COLO829 (cell line): ENCODE data around the gene SLC6A17.
A peak's percentile ranks its signal among the peaks of the same experiment; 100 is the strongest.

Experiments
- DNase-seq: peaks from one replicate; pipeline ENCODE4 v3.0.0; 2012; ENCODE audit warnings: low spot score

SLC6A17 gene

DNA sequence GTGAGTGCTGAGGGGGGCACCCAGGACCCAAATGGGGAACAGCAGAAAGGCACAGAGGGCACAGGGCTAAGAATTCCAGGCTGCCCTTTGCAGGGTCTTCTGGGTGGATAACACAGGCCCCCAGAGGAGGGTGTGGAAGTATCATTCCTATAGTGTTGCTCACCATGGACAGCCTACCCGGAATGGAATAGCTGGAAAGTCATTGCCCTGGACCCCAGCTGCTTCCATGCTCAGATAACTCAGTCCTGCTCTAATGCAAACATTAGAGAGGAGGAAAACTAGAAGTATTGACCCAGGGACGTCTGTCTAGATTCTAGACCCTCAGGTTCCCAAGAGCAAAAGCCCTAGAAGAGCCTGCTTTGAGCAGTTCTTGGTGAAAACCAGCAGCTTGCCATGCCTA is 24.7 kb downstream of the SLC6A17 start:
- no peak for DNase-seq

DNA sequence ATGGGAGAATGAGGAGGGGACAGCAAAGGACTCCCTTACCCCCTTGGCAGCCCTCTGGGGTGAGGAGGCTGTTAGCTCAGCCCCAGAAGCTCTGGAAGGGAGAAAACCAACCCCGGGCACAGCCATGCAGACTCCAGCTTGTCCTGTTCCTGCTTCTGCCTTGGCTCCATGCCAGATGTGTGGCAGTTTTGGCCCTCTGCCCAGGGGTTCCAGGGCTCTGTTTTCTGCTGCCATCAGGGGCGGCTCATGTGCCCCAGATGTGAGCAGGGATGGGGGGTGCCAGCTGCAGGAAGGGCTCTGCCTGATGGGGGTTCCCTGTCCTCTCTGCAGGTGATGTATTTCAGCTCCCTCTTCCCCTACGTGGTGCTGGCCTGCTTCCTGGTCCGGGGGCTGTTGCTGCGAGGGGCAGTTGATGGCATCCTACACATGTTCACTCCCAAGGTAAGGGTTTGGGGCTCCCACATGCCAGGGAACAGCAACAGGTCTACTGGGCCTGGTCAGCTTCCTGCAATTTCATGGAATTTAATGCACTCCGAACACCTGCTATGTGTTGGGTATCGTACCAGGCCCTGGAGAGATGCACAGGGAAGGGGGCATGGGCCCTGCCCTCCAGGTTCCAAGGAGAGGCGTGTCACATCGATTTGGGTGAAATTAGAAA is 26.1 kb downstream of the SLC6A17 start:
- no peak for DNase-seq

DNA sequence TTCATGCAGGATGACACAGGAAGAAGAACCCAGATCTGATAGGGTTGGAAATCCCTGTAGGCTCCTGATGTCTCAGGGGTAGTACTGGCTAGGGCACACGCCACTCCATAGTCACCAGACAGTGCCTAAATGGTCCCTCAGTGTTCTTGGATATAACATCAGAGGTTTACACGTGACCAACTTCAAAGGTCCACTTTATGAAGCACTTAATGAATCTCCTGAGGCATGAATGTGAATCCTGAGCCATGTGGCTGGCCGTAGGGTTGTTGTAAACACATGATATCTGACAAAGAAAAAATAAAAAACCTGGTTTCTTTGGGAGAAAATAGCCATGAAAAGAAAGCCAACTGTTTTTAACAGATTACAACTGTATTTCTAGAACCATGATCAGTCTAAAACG is 27.5 kb downstream of the SLC6A17 start:
- DNase-seq: peak; percentile 24

DNA sequence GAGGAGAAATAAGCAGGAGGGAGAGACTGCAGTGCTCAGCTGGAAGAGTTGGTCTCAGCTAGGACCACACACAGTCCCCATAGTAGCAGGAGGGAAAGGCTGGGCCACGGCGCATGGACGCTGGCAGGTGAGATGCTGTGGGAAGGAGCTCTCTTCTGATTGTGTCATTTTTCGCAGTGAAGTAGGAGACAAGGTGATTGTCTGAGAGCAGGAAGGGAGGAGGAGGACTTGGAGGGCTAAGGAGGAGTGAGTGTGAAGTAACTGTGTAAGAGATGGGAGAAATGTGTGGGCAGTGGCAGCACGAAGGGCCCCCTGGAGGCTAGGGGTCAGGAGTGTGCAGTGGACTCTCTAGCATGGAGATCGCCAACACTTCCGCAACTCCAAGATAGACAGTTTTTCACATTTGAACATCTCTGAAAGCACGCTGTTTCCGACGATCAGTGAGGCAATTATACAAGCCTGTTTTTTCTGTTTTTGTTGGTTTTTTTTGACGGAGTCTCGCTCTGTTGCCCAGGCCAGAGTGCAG is 33.4 kb downstream of the SLC6A17 start:
- DNase-seq: no peak

DNA sequence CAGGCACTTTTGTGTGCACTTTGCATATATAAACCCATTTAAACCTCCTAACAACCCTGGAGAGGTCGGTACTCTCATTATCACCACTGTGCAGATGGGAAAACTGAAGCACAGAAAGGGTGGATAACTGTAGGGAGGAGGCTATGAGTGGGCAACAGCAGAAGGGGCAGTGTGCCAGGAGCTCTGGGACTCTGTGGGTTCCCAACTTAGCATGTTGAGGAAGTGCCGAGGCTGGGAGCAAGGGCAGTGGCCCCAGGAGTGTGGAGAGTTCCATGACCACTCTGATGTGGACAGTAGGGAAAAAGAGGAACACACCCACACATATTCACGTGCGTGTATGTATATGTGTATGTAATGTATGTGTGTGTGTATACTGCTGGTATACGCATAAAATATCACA is 34.2 kb downstream of the SLC6A17 start:
- DNase-seq: no peak

DNA sequence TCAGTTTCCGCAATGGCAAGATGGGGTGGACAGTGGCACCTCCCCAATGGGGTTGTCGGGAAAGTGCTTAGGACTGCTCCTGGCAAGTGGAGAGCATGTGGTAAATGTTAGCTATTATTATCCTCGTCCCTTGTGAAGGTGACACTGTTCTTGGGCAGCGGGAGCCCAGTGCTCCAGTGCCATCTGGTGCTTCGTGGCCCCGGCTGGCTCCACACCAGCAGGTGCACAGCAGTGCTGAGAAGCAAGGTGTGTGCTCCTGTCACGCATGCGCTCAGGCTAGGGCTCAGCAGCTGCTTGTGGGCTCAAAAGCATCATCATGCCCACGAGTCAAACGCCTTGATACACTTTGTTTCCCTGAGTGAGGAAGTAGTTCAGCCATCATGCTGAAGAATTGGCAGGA is 34.9 kb downstream of the SLC6A17 start:
- no peak for DNase-seq

DNA sequence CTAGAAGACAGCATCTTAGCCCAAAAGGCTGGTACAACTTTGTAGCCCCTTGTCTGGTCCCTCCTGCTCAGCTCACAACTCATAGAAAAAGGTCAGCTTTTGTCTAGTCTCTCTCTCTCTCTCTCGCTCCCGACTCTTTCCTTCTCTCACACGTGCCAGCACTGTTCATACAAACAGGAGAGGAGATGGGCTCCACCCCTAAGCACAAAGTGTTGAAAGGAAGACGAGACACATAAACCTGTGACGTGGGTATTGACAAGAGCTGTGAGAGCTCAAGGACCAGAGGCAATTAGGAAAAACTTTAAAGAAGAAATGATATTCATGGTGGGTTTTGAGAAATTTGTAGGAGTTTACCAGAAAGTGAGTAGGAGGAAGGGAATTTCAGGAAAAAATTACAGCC is 36.3 kb downstream of the SLC6A17 start:
- no peak for DNase-seq

DNA sequence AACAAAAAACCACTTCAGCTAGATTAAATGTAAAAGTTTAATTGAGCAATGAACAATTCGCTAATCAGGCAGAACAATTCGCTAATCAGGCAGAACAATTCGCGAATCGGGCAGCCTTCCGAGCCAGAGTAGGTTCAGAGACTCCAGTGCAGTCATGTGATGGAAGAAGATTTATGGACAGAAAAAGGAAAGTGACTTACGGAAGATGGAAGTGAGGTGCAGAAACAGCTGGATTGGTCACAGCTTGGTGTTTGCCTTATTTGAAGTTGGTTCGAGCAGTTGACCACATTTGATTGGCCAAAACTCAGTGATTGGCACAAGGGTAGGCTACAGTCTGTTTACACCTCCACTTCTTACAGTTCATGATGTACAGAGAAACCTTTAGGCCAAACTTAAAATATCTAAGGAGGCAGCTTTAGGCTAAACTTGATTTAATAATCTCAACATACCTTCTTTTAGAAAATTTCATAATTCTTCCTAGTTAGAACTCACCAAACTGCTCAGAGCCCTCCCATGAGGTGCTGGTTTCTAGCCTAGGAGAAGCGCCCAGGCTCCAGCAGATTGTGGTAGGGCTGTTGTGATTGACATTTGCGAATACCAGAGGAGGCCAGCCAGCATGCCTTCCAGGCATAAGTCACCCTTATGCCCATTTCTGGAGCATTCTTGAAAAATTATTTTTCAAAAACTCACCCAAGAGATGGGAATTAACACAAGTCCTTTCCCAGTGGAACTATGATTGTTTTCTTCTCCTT is 37.0 kb downstream of the SLC6A17 start:
- DNase-seq: peak; percentile 61

DNA sequence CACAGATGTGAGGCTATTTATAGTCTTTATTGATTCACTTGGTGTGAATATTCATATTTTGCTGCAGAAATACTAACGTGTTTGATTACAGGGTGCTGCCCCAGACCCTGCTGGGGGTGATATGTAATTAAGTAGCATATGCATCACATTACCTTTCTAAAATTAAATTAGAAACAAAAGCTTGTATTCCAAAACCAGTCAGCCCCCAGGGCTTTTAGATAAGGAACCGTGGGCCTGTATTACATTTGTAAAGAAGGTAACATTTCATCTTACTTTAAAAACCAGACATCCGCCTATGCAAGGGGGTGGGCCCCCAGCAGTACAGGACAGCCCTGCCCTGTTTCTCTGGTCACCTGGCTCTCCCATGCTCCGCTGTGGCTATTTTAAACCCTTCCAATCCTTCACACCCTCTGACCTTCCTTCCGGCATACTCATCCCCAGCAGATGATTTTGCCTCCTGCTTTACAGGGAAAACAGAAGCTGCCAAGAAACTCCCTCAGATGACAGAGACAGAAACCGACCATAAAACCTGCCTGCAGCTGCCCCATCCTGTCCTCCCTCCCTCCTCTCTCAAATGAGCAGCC is 37.8 kb downstream of the SLC6A17 start:
- peak; percentile 83 for DNase-seq

DNA sequence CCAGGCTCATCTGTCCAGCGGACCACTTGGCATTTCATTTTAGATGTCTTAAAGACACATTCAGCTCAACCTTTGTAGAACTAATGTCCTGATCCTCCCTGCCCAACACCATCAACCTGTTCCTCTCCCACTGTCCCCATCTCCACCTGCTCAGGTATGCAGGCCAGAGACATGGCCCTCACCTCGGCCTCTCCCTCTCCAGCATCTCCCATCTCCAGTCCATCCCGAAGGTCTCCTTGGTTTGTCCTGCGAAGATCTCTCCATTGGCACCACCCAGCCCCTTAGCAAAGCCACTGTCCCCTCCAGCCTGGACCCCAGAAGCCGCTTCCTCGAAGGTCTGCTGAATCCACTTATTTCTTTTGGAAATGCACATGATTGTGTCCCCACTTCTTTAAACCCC is 38.9 kb downstream of the SLC6A17 start:
- DNase-seq: no peak

DNA sequence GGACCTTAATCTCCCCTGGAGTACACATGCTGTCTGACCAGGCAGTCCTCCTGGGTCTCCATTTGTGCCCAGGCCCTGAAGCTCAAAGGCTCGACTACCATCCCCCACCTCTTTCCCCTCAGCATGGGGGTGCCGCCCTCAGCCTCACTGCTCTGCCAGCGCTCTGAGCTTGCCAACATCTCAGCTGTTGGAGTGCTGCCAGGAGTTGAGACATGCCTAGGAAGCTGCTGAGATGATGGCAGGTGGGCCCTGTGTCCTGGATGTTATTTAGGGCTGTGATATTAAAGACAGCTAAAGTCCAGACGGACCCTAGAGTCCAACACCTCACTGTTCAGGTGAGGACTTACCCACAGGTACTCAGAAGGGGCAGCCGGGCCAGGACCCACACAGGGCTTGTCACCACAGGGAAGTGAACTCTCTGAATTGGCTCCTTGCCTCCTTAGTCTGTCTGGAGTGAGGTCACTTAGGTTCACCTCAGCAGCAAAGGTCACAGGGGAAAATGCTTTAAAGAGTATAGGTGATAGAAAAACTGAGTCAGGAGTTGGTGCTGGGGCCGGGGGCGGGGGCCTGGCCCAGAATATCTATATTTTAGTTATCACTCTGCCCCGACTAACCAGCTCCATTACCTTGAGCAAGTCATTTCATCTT is 40.1 kb downstream of the SLC6A17 start:
- no peak for DNase-seq

DNA sequence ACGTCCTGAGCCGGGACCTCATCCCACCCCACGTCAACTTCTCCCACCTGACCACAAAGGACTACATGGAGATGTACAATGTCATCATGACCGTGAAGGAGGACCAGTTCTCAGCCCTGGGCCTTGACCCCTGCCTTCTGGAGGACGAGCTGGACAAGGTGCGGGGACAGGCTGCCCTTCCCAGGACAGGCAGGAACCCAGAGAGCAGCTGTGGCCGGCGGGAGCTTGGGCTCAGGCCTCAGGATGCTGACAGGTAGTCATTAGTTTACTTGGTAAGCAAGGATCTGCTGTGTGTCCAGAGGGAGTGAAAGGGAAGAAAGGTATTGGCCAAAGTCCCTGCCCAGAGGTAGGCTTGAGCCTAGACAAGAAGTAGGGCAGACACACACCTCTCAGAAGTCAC is 42.2 kb downstream of the SLC6A17 start:
- DNase-seq: no peak

DNA sequence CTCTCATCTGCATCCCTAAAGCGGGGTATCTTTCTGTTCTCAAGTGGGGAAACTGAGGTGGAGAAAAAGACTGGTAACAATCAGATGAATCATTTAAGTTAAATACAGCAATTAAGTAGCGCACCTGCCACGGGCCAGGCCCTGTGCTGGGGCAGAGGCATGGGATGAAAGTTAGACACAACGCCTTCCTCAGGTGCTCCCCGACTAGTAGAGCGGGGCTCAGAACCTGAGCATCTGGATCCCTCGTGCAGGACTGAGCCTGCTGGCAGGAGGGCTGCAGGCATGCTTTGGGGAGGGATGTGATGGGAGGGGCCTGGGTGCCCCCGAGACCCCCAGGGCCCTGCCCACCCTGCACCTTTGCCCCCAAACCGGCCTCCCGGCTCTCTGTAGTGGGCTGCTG is 44.9 kb downstream of the SLC6A17 start:
- DNase-seq: no peak

DNA sequence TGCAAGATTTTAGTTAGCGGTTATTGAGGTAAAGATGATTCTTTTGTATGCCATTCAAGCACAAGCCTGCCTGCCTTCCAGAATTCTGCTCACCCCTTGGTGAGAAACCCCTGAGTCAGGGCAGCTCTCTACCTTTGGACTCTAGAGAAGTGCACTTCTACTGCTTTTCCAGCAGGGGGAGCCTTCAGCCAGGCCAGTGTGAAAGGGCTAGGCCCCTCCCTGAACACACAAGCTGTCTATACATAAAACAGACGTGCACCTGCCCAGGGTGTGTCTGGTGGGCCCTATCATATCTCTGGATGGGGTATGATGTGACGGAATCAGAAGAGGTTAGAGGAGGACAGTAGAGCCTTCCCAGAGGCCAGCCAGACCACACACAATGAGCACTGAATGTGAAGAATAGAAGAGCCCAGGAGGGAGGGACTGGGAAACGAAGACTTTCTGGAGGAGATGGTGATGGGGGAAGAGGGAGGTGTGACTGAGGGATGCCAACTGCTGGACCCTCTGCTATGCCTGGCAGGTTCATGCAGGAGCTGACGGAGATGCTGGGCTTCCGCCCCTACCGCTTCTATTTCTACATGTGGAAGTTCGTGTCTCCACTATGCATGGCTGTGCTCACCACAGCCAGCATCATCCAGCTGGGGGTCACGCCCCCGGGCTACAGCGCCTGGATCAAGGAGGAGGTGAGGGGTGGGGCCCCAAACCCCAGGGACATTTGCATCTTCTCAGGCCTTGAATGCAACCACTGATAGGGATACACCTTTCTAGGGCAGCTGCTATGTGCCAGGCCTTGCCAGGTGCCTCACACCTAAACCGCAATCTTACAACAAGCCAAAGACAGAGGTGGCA is 46.8 kb downstream of the SLC6A17 start:
- peak; percentile 50 for DNase-seq

DNA sequence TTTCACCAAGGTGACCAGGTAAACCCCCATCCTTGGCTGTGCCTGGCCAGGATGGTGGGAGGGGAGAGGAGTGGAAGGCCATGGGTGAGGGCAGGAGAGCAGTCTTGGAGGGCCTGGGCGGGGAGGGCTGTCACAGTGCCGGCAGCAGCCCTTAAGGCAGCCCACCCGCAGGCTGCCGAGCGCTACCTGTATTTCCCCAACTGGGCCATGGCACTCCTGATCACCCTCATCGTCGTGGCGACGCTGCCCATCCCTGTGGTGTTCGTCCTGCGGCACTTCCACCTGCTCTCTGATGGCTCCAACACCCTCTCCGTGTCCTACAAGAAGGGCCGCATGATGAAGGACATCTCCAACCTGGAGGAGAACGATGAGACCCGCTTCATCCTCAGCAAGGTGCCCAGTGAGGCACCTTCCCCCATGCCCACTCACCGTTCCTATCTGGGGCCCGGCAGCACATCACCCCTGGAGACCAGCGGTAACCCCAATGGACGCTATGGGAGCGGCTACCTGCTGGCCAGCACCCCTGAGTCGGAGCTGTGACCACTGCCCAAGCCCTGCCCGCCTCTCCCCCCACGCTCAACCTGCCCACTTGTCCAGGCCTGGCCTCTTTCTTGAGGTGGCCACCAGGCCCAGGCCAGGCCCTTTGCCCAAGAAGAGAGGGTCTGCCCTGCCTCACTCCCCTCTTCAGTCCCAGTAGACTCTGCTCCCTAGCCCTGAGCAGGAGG is 47.8 kb downstream of the SLC6A17 start:
- DNase-seq: no peak

DNA sequence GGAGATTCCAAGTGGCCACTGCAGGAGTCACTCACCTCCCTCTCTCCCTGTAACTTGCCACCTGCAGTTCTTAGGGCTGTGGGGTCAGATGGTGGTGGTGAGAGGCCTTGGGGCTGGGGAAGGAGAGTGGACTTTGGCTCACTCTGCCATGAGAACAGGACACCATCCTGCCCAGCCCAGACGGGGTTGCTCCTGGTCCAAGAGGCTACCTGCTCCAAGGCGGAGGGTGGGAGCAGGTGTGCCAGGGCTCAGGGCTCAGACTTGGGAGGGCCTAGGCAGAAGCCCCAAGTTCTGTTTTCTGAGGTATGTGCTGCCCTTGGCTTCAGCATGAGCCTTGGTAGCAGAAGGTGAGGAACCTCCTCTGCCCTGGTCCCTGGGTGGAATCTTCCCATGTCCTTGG is 48.5 kb downstream of the SLC6A17 start:
- no peak for DNase-seq

DNA sequence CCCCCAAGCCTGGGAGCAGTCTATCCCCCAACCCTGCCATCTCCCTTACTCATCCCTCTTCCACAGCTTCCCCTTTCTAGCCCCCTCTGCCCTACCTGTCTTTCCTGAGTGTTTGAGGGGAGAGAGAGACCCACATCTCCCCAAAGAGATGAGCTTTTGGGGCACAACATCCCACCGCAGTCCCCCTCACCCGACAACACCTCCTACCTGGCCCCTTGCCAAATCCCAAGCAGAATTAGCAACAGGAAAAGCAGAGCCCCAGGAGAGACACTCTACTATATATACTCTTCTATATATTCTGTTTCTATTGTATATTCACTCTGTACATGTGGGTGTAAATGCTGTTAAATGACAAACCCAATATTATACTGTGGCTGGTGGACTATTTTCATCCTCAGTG is 49.9 kb downstream of the SLC6A17 start:
- DNase-seq: no peak

DNA sequence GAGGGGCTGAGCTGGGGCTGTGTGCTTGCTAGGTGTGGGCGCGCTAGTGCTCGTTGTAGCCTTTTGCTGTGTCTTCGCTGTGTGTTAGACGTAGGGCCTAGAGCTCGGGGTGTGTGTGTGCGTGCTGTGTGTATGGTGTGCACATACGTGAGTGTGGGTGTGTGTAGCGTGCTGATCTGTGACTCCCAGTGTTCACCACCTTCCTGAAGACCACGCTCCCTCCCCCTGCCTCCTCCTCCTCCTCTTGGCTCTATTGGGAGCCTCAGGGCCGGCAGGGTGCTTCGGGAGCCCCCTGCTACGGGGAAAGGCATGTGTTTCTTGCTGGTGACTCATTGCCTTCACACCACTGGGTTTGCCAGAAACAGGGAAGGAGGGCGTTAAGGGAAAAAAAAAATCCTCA is 50.4 kb downstream of the SLC6A17 start:
- no peak for DNase-seq

DNA sequence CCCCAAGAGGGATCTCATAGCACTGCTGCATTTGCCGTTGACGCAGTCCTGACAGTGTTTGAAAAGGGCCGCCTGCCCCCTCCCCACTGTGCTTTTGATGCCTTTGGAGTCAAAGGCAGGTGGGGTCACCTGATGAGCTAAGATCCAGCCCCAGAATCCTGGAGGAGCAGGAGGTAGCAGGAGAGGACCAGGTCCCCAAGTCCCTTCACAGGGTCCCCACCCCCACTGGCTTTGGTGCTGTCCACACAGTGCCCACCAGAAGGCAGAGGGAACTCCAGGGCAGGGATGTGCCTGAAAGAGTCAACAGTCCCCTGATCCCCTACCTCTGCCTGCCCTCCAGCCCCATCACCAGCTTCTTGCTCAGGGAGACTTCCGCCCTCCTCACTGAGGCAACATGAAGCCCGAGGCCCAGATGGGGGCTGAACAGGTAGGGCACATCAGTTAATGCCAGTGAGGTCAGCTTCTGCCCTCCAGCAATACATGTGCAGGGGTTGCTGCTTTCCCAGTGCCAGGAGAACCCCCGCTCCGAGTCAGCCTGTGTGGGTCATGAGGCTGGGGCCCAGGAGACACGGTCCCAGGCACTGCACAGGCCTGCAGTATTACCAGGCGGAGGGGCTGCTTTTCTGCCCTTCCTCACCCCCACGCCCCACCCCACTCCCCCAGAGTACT is 51.0 kb downstream of the SLC6A17 start:
- no peak for DNase-seq

DNA sequence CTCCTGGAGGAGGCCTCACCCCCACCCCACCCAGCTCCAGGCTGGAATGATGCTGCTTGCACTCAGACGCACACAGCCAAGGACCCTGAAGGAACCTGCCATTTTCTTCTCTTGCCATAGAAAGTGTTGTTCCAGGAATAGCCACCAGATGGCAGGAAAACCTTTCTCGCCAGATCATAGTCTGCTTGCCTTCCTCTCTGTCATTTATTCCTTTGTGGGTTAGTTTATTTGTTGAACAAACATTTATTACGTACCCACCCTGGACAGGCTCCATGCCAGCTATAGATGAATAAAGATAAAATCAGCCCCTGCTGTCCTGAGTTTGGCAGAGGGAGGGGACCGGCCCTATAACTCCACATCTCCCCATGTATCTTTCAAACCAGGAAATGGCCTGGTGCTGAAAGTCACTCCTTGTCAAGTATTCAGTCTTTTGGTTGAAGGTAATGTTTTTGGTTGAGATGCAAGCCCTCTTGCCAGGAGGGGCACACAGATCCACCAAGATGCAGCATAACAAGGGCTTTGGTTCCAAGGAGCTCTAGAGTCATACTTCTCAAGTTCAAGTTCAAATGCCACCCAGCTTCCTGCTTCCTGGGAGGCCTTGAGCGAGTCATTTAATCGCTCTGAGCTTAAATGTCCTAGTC is 52.8 kb downstream of the SLC6A17 start:
- DNase-seq: peak; percentile 57
